HG03457 (cell line): ENCODE measurements around the gene OXSR1.
A peak's percentile ranks its signal among the peaks of the same experiment; 100 is the strongest.

Source experiments
- ATAC-seq: cut with Tn5 transposase; IDR thresholded peaks from one replicate; pipeline ENCODE4 v1.9.1; 2021; ENCODE audit warnings: moderate number of reproducible peaks; ENCODE audit not compliant: unreplicated experiment

Gene OXSR1

GRCh38 chr3:38164952-38165721 is at the start of gene OXSR1:
OXSR1 (plus strand) TSS chr3:38165537; CDS start chr3:38165877, 340 bp downstream.
- peak; percentile 93 for ATAC-seq

- no peak for ATAC-seq
These were observed 49.5 kb upstream of the OXSR1 start for GRCh38 chr3:38115645-38116427.

GRCh38 chr3:38116471-38117162 is 48.7 kb upstream of the OXSR1 start:
- ATAC-seq: no peak

- ATAC-seq: no peak
These were observed 48.1 kb upstream of the OXSR1 start for GRCh38 chr3:38117163-38117716.

GRCh38 chr3:38117748-38118420 is 47.5 kb upstream of the OXSR1 start:
- no peak for ATAC-seq

- ATAC-seq: no peak
These were observed 46.7 kb upstream of the OXSR1 start for GRCh38 chr3:38118421-38119247.

- no peak for ATAC-seq
These were observed 46.1 kb upstream of the OXSR1 start for GRCh38 chr3:38119248-38119544.

- no peak for ATAC-seq
These were observed 45.3 kb upstream of the OXSR1 start for GRCh38 chr3:38119821-38120692.

- no peak for ATAC-seq
These were observed 44.5 kb upstream of the OXSR1 start for GRCh38 chr3:38120693-38121450.

GRCh38 chr3:38121451-38121831 is 43.9 kb upstream of the OXSR1 start:
- no peak for ATAC-seq

- ATAC-seq: no peak
These were observed 43.4 kb upstream of the OXSR1 start for GRCh38 chr3:38121832-38122461.

GRCh38 chr3:38122712-38123290 is 42.5 kb upstream of the OXSR1 start:
- ATAC-seq: no peak

- no peak for ATAC-seq
These were observed 40.8 kb upstream of the OXSR1 start for GRCh38 chr3:38124324-38125122.

GRCh38 chr3:38125305-38126120 is 39.8 kb upstream of the OXSR1 start:
- no peak for ATAC-seq

- no peak for ATAC-seq
These were observed 39.0 kb upstream of the OXSR1 start for GRCh38 chr3:38126121-38126892.
